ENCODE measurements around the gene SPINK9.

GRCh38 chr5:148336704-148337435 is 1.5 kb downstream of the SPINK9 start:
- TF ChIP-seq TAF1 (IDR thresholded peaks at IDR 0.05; ENCODE audit: borderline replicate concordance, insufficient read depth, low read length) (no peak), POLR2AphosphoS5 (IDR thresholded peaks at IDR 0.05; ENCODE audit: low read depth, low read length) (no peak)
- TF ChIP-seq, protein P1, sequence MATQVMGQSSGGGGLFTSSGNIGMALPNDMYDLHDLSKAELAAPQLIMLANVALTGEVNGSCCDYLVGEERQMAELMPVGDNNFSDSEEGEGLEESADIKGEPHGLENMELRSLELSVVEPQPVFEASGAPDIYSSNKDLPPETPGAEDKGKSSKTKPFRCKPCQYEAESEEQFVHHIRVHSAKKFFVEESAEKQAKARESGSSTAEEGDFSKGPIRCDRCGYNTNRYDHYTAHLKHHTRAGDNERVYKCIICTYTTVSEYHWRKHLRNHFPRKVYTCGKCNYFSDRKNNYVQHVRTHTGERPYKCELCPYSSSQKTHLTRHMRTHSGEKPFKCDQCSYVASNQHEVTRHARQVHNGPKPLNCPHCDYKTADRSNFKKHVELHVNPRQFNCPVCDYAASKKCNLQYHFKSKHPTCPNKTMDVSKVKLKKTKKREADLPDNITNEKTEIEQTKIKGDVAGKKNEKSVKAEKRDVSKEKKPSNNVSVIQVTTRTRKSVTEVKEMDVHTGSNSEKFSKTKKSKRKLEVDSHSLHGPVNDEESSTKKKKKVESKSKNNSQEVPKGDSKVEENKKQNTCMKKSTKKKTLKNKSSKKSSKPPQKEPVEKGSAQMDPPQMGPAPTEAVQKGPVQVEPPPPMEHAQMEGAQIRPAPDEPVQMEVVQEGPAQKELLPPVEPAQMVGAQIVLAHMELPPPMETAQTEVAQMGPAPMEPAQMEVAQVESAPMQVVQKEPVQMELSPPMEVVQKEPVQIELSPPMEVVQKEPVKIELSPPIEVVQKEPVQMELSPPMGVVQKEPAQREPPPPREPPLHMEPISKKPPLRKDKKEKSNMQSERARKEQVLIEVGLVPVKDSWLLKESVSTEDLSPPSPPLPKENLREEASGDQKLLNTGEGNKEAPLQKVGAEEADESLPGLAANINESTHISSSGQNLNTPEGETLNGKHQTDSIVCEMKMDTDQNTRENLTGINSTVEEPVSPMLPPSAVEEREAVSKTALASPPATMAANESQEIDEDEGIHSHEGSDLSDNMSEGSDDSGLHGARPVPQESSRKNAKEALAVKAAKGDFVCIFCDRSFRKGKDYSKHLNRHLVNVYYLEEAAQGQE (IDR thresholded peaks at IDR 0.05; ENCODE audit: insufficient read depth in 1 of 2, low read depth in 2 of 2, low read length in 2 of 2), result no peak
